Natural killer cell (primary cell): ENCODE measurements around the gene URI1. TPM values are rescaled to one million over a fixed set of nuclear protein-coding genes. Genes with fewer than 3 reads are reported as not detected.

Source experiments
- ATAC-seq, 3 donors: fragments of 150-1000 bp in 2 of 3; fragments of 200-7000 bp in 1 of 3; cut with Tn5 transposase; 1 replicate in 1 of 3; 2 replicates in 2 of 3; pipeline ENCODE4 v1.10.0; 2021; ENCODE audit warnings: mild to moderate bottlenecking in 2 of 3, moderate library complexity in 2 of 3
- DNase-seq, 2 donors: peaks; one replicate each; pipeline versions ENCODE4 v3.0.0 to v3.0.0-alpha.2; 2013 to 2021; ENCODE audit warnings: mixed read lengths in 1 of 2
- H3K27ac ChIP-seq: one replicate; pipeline ENCODE4 v1.5.1; 2013; ENCODE audit warnings: mild to moderate bottlenecking, low read length
- H3K27me3 ChIP-seq: one replicate; pipeline ENCODE4 v1.6.1; 2013; ENCODE audit warnings: low read length; ENCODE audit not compliant: control insufficient read depth, insufficient read depth
- H3K36me3 ChIP-seq: one replicate; pipeline ENCODE4 v1.6.1; 2013; ENCODE audit warnings: low read length; ENCODE audit not compliant: control insufficient read depth, insufficient read depth
- H3K4me1 ChIP-seq: one replicate; pipeline ENCODE4 v1.6.1; 2013; ENCODE audit warnings: low read length; ENCODE audit not compliant: control insufficient read depth, insufficient read depth
- H3K4me3 ChIP-seq: one replicate; pipeline ENCODE4 v1.5.1; 2013; ENCODE audit warnings: low read length
- H3K9me3 ChIP-seq: one replicate; pipeline ENCODE4 v1.6.1; 2013; ENCODE audit warnings: low read length; ENCODE audit not compliant: control insufficient read depth, insufficient read depth
- H3K27ac Mint-ChIP-seq, 2 donors: one replicate each; pipeline ENCODE4 v1.8.0; 2022; ENCODE audit warnings: mild to moderate bottlenecking in 2 of 2, mixed read lengths in 2 of 2, moderate library complexity in 1 of 2
- H3K27me3 Mint-ChIP-seq, 2 donors: one replicate each; pipeline ENCODE4 v1.8.0; 2022; ENCODE audit warnings: low read depth in 2 of 2, mixed read lengths in 2 of 2
- H3K36me3 Mint-ChIP-seq: one replicate; pipeline ENCODE4 v1.8.0; 2022; ENCODE audit warnings: mixed read lengths
- H3K4me1 Mint-ChIP-seq, 2 donors: one replicate each; pipeline ENCODE4 v1.8.0; 2022; ENCODE audit warnings: mixed read lengths in 2 of 2
- H3K4me3 Mint-ChIP-seq: one replicate; pipeline ENCODE4 v1.8.0; 2022; ENCODE audit warnings: mild to moderate bottlenecking, moderate library complexity, mixed read lengths
- H3K9me3 Mint-ChIP-seq, 2 donors: one replicate each; pipeline ENCODE4 v1.8.0; 2022; ENCODE audit warnings: mixed read lengths in 2 of 2
- CTCF ChIP-seq: fragments of 200-600 bp; IDR thresholded peaks from one replicate; pipeline ENCODE4 v1.8.0; 2022; ENCODE audit warnings: antibody characterized with exemption
- WGBS: methylation state at CpG from one replicate; pipeline ENCODE4 v1.1.7; 2013; ENCODE audit warnings: missing lambda C conversion rate; ENCODE audit not compliant: insufficient coverage; 5-methylcytosine and 5-hydroxymethylcytosine counted together
- intact Hi-C: fragments of 100-400 bp; cut with micrococcal nuclease; formaldehyde crosslinking; loops from one replicate; pipeline ENCODE4 v1.14.2; 2022
- total RNA-seq, 4 donors: library from RNA; stranded (reverse); fragments of 120-200 nt in 1 of 4; gene quantifications; one replicate each; pipeline versions ENCODE4 v1.2.3 to v1.2.4, GENCODE V29; 2013 to 2022

URI1 gene
- total RNA-seq, 3 donors from 2014 or later (not counting 1 experiment from before 2014, with no cell fraction given): 66.8 to 72.8 (median 68.4) TPM

DNA sequence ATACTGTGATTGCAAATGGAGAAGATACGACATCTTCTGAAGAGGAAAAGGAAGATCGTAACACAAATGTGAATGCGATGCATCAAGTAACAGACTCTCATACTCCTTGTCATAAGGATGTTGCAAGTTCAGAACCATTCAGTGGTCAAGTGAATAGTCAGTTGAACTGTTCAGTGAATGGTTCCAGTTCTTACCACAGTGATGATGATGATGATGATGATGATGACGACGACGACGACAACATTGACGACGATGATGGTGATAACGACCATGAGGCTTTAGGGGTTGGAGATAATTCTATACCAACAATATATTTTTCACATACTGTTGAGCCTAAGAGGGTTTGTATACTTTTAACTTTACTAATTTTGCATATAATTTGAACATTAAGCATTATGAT is 67.0 kb downstream of the URI1 start:
- peaks cover 23% of the 10 kb centered on the region for H3K36me3 Mint-ChIP-seq
- 90% methylated on average over 3 of the region's 10 CpGs for WGBS
- Histone ChIP-seq H3K36me3 (peaks cover 36% of the 10 kb centered on the region), H3K27me3 (no peaks in the 10 kb centered on the region), H3K4me1 (peaks cover 3% of the 10 kb centered on the region), H3K9me3 (no peaks in the 10 kb centered on the region), H3K4me3 (no peak overlapping the region), H3K27ac (no peak overlapping the region)
- H3K27me3 Mint-ChIP-seq: no peaks in the 10 kb centered on the region
- no peaks in the 10 kb centered on the region for H3K9me3 Mint-ChIP-seq
- DNase-seq (no peak), ATAC-seq (no peak)
- intact Hi-C loops: no loop called here
- H3K4me1 Mint-ChIP-seq: peaks cover 27 to 32% of the 10 kb centered on the region in 2 donors
- H3K4me3 Mint-ChIP-seq: no peak overlapping the region
- no peak for TF ChIP-seq CTCF
- H3K27ac Mint-ChIP-seq: no peak overlapping the region

GRCh38 chr19:30011051-30011578 is 69.1 kb downstream of the URI1 start:
- Mint-ChIP-seq H3K27ac (no peak overlapping the region), H3K4me3 (no peak overlapping the region), H3K4me1 (peaks cover 12% of the 10 kb centered on the region in 2 donors), H3K36me3 (peaks cover 21% of the 10 kb centered on the region), H3K27me3 (no peaks in the 10 kb centered on the region), H3K9me3 (no peaks in the 10 kb centered on the region)
- 100% methylated on average over 9 of the region's 9 CpGs for WGBS
- ATAC-seq (no peak), DNase-seq (no peak)
- Histone ChIP-seq H3K4me1 (peaks cover under 1% of the 10 kb centered on the region), H3K4me3 (no peak overlapping the region), H3K27me3 (no peaks in the 10 kb centered on the region), H3K9me3 (no peaks in the 10 kb centered on the region), H3K27ac (no peak overlapping the region), H3K36me3 (peaks cover 48% of the 10 kb centered on the region)
- no peak for TF ChIP-seq CTCF
- intact Hi-C loops: no loop called here

DNA sequence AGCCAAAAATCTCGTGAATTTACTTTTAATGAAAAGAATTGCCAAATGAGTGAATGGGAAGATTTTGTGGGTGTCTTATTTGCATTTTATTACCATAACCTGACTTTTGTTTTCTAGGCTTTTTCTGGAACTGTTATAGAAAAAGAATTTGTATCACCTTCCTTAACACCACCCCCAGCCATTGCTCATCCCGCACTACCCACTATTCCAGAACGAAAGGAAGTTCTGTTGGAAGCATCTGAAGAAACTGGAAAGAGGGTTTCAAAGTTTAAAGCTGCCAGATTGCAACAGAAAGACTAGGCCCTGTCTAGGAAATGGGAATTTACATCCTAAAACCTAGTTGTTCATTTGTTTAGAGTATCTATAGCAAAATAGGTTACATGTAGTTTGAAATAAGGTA is 72.7 kb downstream of the URI1 start:
- Histone ChIP-seq H3K27ac (no peak overlapping the region), H3K4me3 (no peak overlapping the region), H3K36me3 (peaks cover 44% of the 10 kb centered on the region), H3K9me3 (no peaks in the 10 kb centered on the region), H3K27me3 (no peaks in the 10 kb centered on the region), H3K4me1 (no peaks in the 10 kb centered on the region)
- no peak for ATAC-seq
- no peak overlapping the region for H3K27ac Mint-ChIP-seq
- intact Hi-C loops: no loop called here
- H3K27me3 Mint-ChIP-seq: no peaks in the 10 kb centered on the region
- TF ChIP-seq CTCF: no peak
- H3K9me3 Mint-ChIP-seq: no peaks in the 10 kb centered on the region
- WGBS: 100% methylated on average over 1 of the region's 3 CpGs
- peaks cover 0 to 5% of the 10 kb centered on the region in 2 donors for H3K4me1 Mint-ChIP-seq
- DNase-seq: no peak
- peaks cover 9% of the 10 kb centered on the region for H3K36me3 Mint-ChIP-seq
- no peak overlapping the region for H3K4me3 Mint-ChIP-seq

DNA sequence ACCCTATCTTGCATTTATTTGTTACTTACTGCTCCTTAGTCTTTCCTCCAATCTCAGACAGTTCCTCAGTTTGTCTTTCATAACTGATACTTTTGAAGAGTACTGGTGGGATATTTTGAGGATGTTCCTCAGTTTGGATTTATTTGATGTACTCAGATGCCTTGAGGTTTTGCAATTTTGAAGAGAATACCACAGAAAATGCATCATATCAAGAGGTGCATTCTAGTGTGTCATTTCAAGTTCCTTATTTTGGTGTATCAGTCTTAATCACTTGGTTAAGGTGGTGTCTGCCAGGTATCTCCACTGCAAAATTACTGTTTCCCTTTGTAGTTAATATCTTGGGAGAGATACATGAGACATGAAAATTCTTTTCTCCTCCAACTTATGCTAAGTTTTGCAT is 75.1 kb downstream of the URI1 start:
- H3K36me3 ChIP-seq: peaks cover 29% of the 10 kb centered on the region
- intact Hi-C loops: no loop called here
- no peak overlapping the region for H3K4me3 ChIP-seq
- H3K4me3 Mint-ChIP-seq: no peak overlapping the region
- H3K27me3 ChIP-seq: no peaks in the 10 kb centered on the region
- DNase-seq (no peak), ATAC-seq (no peak)
- peaks cover 8% of the 10 kb centered on the region for H3K36me3 Mint-ChIP-seq
- H3K27me3 Mint-ChIP-seq: no peaks in the 10 kb centered on the region
- H3K4me1 Mint-ChIP-seq: peaks cover 4 to 5% of the 10 kb centered on the region in 2 donors
- no peak for TF ChIP-seq CTCF
- H3K9me3 Mint-ChIP-seq: no peaks in the 10 kb centered on the region
- H3K9me3 ChIP-seq: no peaks in the 10 kb centered on the region
- no peak overlapping the region for H3K27ac Mint-ChIP-seq
- no peaks in the 10 kb centered on the region for H3K4me1 ChIP-seq
- no peak overlapping the region for H3K27ac ChIP-seq
